HCT116 (cell line): ENCODE data around the gene ZBTB39.

ENCODE experiments used
- CEBPB ChIP-seq: IDR thresholded peaks from 2 replicates; pipeline ENCODE4 v1.6.1; 2012; ENCODE audit warnings: low read depth
- EGR1 ChIP-seq: IDR thresholded peaks from 2 replicates; pipeline ENCODE4 v1.6.1; 2012; ENCODE audit warnings: low read depth
- ELF1 ChIP-seq: IDR thresholded peaks from 2 replicates; pipeline ENCODE4 v1.6.1; 2012; ENCODE audit warnings: low read depth, borderline replicate concordance
- FOSL1 ChIP-seq: IDR thresholded peaks from 2 replicates; pipeline ENCODE4 v1.6.1; 2012; ENCODE audit warnings: low read depth
- MAX ChIP-seq: IDR thresholded peaks from 2 replicates; pipeline ENCODE4 v1.6.1; 2012
- POLR2A ChIP-seq: IDR thresholded peaks from 2 replicates; pipeline ENCODE4 v1.7.0; 2011; ENCODE audit warnings: borderline replicate concordance; ENCODE audit not compliant: insufficient read depth, insufficient read length; ENCODE audit errors: extremely low read depth
- POLR2AphosphoS5 ChIP-seq: IDR thresholded peaks from 2 replicates; pipeline ENCODE4 v1.6.1; 2011; ENCODE audit warnings: mild to moderate bottlenecking, low read depth, low read length, moderate library complexity
- SP1 ChIP-seq: IDR thresholded peaks from 2 replicates; pipeline ENCODE4 v1.6.1; 2012; ENCODE audit warnings: low read depth
- TCF7L2 ChIP-seq: IDR thresholded peaks from 2 replicates; pipeline ENCODE4 v1.7.0; 2011; ENCODE audit warnings: borderline replicate concordance, inconsistent platforms; ENCODE audit not compliant: insufficient read depth, insufficient read length; ENCODE audit errors: extremely low read depth
- TF ChIP-seq, protein P1 (sequence below), 3 experiments: fragments of 200-600 bp in 1 of 3; sonication (generic) in 1 of 3; IDR thresholded peaks in 2 of 3; conservative IDR thresholded peaks in 1 of 3; 2 replicates each; pipeline ENCODE4 v1.5.1; 2012 to 2017; ENCODE audit warnings: low read depth in 2 of 3, low read length in 2 of 3, antibody characterized with exemption in 1 of 3, borderline replicate concordance in 1 of 3, control low read depth in 1 of 3, mild to moderate bottlenecking in 1 of 3, mixed read lengths in 1 of 3, mixed run types in 1 of 3, moderate library complexity in 1 of 3; ENCODE audit not compliant: insufficient read depth in 1 of 3
- TF ChIP-seq, protein P2 (sequence below): IDR thresholded peaks from 2 replicates; pipeline ENCODE4 v1.6.1; 2012

DNA sequence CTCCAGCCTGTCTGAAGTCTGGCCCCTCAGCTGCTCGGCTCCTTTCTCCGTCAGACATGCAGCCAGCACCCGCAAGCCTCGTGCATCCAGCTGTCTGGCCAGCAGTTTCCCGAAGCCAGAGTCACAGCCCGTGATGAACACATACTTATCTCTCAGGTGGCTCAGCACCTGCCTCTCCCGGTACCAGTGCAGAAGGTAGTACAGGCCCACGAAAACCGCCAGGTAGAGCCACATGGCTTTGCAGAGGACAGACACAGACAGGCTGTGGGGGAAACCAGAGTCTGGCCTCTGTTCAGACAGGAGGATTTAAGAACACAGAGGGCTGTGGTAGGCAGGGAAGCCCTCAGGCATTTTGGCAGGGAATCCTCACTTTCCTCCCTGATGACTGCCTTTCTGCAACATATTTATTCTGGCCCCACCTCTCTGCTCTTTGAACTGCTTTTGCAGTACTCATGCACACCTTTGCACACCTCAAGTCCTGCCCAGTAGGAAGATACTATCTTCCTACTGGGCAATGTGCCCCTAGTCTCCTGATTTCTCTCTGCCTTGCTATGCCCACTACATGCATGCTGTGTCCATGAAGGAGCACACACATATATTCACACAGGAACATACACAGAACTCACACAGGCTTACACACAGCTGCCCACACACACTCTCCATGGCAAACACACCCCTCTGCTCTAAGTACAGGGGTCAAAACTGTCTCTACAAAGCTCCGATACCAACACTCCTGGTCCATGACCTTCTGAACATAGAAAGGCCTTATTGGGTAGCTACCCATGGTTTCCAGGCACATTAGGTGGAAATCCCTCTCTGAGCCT is 48.9 kb downstream of the ZBTB39 start, which contains the start of gene RDH16:
- TF ChIP-seq CEBPB: no peak
- TF ChIP-seq, protein P1, sequence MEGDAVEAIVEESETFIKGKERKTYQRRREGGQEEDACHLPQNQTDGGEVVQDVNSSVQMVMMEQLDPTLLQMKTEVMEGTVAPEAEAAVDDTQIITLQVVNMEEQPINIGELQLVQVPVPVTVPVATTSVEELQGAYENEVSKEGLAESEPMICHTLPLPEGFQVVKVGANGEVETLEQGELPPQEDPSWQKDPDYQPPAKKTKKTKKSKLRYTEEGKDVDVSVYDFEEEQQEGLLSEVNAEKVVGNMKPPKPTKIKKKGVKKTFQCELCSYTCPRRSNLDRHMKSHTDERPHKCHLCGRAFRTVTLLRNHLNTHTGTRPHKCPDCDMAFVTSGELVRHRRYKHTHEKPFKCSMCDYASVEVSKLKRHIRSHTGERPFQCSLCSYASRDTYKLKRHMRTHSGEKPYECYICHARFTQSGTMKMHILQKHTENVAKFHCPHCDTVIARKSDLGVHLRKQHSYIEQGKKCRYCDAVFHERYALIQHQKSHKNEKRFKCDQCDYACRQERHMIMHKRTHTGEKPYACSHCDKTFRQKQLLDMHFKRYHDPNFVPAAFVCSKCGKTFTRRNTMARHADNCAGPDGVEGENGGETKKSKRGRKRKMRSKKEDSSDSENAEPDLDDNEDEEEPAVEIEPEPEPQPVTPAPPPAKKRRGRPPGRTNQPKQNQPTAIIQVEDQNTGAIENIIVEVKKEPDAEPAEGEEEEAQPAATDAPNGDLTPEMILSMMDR (IDR thresholded peaks at IDR 0.05 in 2 of 3, conservative IDR thresholded peaks at IDR 0.05 in 1 of 3; ENCODE audit: borderline replicate concordance in 1 of 3, insufficient read depth in 1 of 3, low read depth in 2 of 3, low read length in 2 of 3): no peak
- no peak for TF ChIP-seq POLR2AphosphoS5
- TF ChIP-seq, protein P2, sequence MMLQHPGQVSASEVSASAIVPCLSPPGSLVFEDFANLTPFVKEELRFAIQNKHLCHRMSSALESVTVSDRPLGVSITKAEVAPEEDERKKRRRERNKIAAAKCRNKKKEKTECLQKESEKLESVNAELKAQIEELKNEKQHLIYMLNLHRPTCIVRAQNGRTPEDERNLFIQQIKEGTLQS: no peak
- no peak for TF ChIP-seq TCF7L2
- TF ChIP-seq POLR2A: no peak
- TF ChIP-seq ELF1: no peak
- no peak for TF ChIP-seq FOSL1
- no peak for TF ChIP-seq MAX
- TF ChIP-seq EGR1: no peak
- no peak for TF ChIP-seq SP1
